ENCODE results near the gene GNE. TPM values are rescaled to one million over a fixed set of nuclear protein-coding genes. Genes with fewer than 3 reads are reported as not detected.

The GNE gene
- total and polyA plus RNA-seq, 5 donors from 2014 or later = 3.4 to 15.7 (median 5.3) TPM

DNA sequence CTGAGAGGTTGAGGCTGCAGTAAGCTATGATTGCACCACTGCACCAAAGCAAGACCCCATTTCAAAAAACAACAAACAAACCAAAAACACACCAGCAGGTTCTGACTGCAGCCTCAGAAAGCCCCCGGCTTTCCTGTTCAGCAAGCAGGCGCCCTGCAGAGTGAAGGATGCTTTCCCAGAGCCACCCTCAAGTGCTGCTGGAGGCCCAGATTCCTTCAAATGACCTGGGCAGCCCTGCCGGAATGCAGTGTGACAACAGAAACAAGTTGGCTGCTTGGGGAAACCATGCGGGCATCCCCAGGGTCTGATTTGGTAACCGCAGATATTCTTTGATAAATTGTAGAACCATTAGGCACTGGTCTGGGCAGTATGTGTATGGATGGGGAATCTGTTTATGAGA is 35.7 kb upstream of the GNE start:
- H3K4me1 Mint-ChIP-seq = peaks cover 0 to 2% (median 0%) of the 10 kb centered on the region in 4 donors
- no peaks in the 10 kb centered on the region for H3K9me3 Mint-ChIP-seq
- Histone ChIP-seq H3K4me1 (ENCODE audit: control insufficient read depth, insufficient read depth, low read length, poor library complexity, severe bottlenecking) (no peaks in the 10 kb centered on the region), H3K27me3 (ENCODE audit: control insufficient read depth, insufficient read depth, low read length) (no peaks in the 10 kb centered on the region), H3K4me3 (ENCODE audit: low read depth, low read length) (no peak overlapping the region), H3K36me3 (ENCODE audit: control insufficient read depth, insufficient read depth, low read length) (no peaks in the 10 kb centered on the region), H3K9me3 (ENCODE audit: control insufficient read depth in 2 of 2, low read length in 2 of 2) (no peaks in the 10 kb centered on the region), H3K27ac (ENCODE audit: insufficient read depth, low read length, poor library complexity, severe bottlenecking) (no peak overlapping the region)
- ATAC-seq (ENCODE audit: low read depth in 2 of 2) (no peak), DNase-seq (no peak)
- no peak overlapping the region for H3K27ac Mint-ChIP-seq
- H3K36me3 Mint-ChIP-seq = peaks cover 9% of the 10 kb centered on the region
- no peak overlapping the region for H3K4me3 Mint-ChIP-seq
- H3K27me3 Mint-ChIP-seq = no peaks in the 10 kb centered on the region

DNA sequence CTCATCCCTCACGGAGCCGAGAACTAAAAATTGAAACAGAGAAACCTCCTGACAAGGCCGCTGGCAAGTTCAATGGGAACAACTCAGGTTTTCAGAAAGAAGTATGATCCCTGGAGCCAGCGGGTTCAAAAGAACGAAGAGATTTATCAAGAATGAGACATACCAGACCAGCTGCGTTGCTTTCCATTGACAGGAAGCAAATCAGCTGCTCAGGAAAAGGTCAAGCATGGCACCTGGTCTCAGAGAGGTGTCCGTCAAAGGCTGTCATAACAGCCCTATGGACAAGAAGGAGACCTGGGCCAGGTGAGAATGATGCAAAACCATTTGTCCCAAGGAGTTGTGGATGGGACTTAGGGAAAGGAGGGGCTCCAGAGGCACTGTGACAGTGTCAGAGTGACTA is 34.9 kb upstream of the GNE start:
- Mint-ChIP-seq H3K4me3 (no peak overlapping the region), H3K9me3 (no peaks in the 10 kb centered on the region), H3K4me1 (peaks cover 0 to 2% (median 0%) of the 10 kb centered on the region in 4 donors), H3K27me3 (no peaks in the 10 kb centered on the region), H3K27ac (no peak overlapping the region), H3K36me3 (peaks cover 9% of the 10 kb centered on the region)
- no peak overlapping the region for H3K4me3 ChIP-seq (ENCODE audit: low read depth, low read length)
- H3K9me3 ChIP-seq (ENCODE audit: control insufficient read depth in 2 of 2, low read length in 2 of 2) = no peaks in the 10 kb centered on the region
- H3K4me1 ChIP-seq (ENCODE audit: control insufficient read depth, insufficient read depth, low read length, poor library complexity, severe bottlenecking) = no peaks in the 10 kb centered on the region
- no peak for ATAC-seq (ENCODE audit: low read depth in 2 of 2)
- no peaks in the 10 kb centered on the region for H3K27me3 ChIP-seq (ENCODE audit: control insufficient read depth, insufficient read depth, low read length)
- DNase-seq = no peak
- H3K27ac ChIP-seq (ENCODE audit: insufficient read depth, low read length, poor library complexity, severe bottlenecking) = no peak overlapping the region
- no peaks in the 10 kb centered on the region for H3K36me3 ChIP-seq (ENCODE audit: control insufficient read depth, insufficient read depth, low read length)

DNA sequence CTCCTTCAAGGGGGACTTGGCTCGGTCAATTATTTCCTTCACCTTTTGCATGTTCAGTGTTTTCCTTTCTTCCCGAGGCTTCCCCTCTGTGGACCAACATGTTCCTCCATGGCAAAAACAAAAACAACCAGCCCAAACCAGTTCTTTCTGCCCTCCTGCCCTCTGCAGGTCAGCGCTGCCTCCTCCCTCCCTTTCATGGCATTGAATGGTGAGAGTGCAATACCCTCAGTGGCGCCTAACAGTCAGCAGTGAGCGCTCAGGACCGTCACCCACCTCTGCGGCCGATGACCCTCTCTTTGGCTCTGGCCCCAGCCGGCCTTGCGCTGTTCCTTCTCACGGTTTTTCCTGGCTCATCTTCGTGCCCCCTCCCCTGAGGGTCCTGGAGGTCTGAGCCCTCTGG is 34.4 kb upstream of the GNE start:
- Mint-ChIP-seq H3K4me3 (no peak overlapping the region), H3K36me3 (peaks cover 9% of the 10 kb centered on the region), H3K27me3 (no peaks in the 10 kb centered on the region), H3K27ac (no peak overlapping the region), H3K4me1 (peaks cover 0 to 2% (median 0%) of the 10 kb centered on the region in 4 donors), H3K9me3 (no peaks in the 10 kb centered on the region)
- Histone ChIP-seq H3K4me1 (ENCODE audit: control insufficient read depth, insufficient read depth, low read length, poor library complexity, severe bottlenecking) (no peaks in the 10 kb centered on the region), H3K9me3 (ENCODE audit: control insufficient read depth in 2 of 2, low read length in 2 of 2) (no peaks in the 10 kb centered on the region), H3K27me3 (ENCODE audit: control insufficient read depth, insufficient read depth, low read length) (no peaks in the 10 kb centered on the region), H3K36me3 (ENCODE audit: control insufficient read depth, insufficient read depth, low read length) (no peaks in the 10 kb centered on the region), H3K4me3 (ENCODE audit: low read depth, low read length) (no peak overlapping the region), H3K27ac (ENCODE audit: insufficient read depth, low read length, poor library complexity, severe bottlenecking) (no peak overlapping the region)
- DNase-seq = no peak
- no peak for ATAC-seq (ENCODE audit: low read depth in 2 of 2)

GRCh38 chr9:36290996-36291395 is 32.7 kb upstream of the GNE start:
- no peaks in the 10 kb centered on the region for H3K4me1 ChIP-seq (ENCODE audit: control insufficient read depth, insufficient read depth, low read length, poor library complexity, severe bottlenecking)
- Mint-ChIP-seq H3K36me3 (peaks cover 9% of the 10 kb centered on the region), H3K4me3 (no peak overlapping the region), H3K27me3 (no peaks in the 10 kb centered on the region), H3K4me1 (no peaks in the 10 kb centered on the region), H3K27ac (no peak overlapping the region), H3K9me3 (no peaks in the 10 kb centered on the region)
- H3K27me3 ChIP-seq (ENCODE audit: control insufficient read depth, insufficient read depth, low read length) = no peaks in the 10 kb centered on the region
- H3K27ac ChIP-seq (ENCODE audit: insufficient read depth, low read length, poor library complexity, severe bottlenecking) = no peak overlapping the region
- ATAC-seq (ENCODE audit: low read depth in 2 of 2) = no peak
- DNase-seq = no peak
- no peak overlapping the region for H3K4me3 ChIP-seq (ENCODE audit: low read depth, low read length)
- H3K36me3 ChIP-seq (ENCODE audit: control insufficient read depth, insufficient read depth, low read length) = no peaks in the 10 kb centered on the region
- H3K9me3 ChIP-seq (ENCODE audit: control insufficient read depth in 2 of 2, low read length in 2 of 2) = no peaks in the 10 kb centered on the region

DNA sequence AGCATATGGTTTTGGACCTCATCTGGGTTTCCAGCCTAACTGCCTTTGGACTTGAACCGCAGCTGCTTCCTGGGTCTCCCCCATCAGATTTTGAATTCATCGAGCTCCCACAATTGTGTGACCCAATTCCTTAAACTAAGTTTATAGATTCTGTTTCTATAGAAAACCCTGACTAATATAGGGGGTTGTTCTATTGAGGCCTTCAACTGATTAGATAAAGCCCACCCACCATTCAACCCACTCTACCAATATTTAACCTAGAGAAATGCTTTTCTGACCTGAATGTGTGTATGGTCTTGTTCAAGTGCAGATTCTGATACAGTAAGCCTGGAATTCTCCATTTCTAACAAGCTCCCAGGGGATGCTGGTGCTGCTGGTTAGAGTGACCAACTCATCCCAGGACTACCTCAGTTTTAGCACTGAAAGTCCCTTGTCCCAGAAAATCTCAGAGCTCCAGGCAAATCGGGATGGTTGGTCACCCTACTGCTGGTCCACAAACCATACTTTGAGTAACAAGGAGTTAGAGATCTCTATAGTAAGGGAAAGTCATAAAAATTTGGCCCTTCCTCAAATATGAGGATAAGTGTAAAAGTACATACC is 31.7 kb upstream of the GNE start:
- H3K9me3 ChIP-seq (ENCODE audit: control insufficient read depth in 2 of 2, low read length in 2 of 2) = no peaks in the 10 kb centered on the region
- Mint-ChIP-seq H3K4me3 (no peak overlapping the region), H3K27me3 (no peaks in the 10 kb centered on the region), H3K27ac (no peak overlapping the region), H3K9me3 (no peaks in the 10 kb centered on the region), H3K4me1 (no peaks in the 10 kb centered on the region), H3K36me3 (peaks cover 9% of the 10 kb centered on the region)
- H3K4me3 ChIP-seq (ENCODE audit: low read depth, low read length) = no peak overlapping the region
- H3K4me1 ChIP-seq (ENCODE audit: control insufficient read depth, insufficient read depth, low read length, poor library complexity, severe bottlenecking) = no peaks in the 10 kb centered on the region
- DNase-seq = no peak
- no peak for ATAC-seq (ENCODE audit: low read depth in 2 of 2)
- no peaks in the 10 kb centered on the region for H3K27me3 ChIP-seq (ENCODE audit: control insufficient read depth, insufficient read depth, low read length)
- H3K27ac ChIP-seq (ENCODE audit: insufficient read depth, low read length, poor library complexity, severe bottlenecking) = no peak overlapping the region
- no peaks in the 10 kb centered on the region for H3K36me3 ChIP-seq (ENCODE audit: control insufficient read depth, insufficient read depth, low read length)

- no peaks in the 10 kb centered on the region for H3K9me3 ChIP-seq (ENCODE audit: control insufficient read depth in 2 of 2, low read length in 2 of 2)
- H3K27me3 ChIP-seq (ENCODE audit: control insufficient read depth, insufficient read depth, low read length) = no peaks in the 10 kb centered on the region
- ATAC-seq (ENCODE audit: low read depth in 2 of 2) (no peak), DNase-seq (no peak)
- peaks cover 7% of the 10 kb centered on the region for H3K36me3 Mint-ChIP-seq
- no peak overlapping the region for H3K4me3 ChIP-seq (ENCODE audit: low read depth, low read length)
- no peak overlapping the region for H3K27ac ChIP-seq (ENCODE audit: insufficient read depth, low read length, poor library complexity, severe bottlenecking)
- H3K27me3 Mint-ChIP-seq = no peaks in the 10 kb centered on the region
- no peaks in the 10 kb centered on the region for H3K4me1 Mint-ChIP-seq
- H3K4me1 ChIP-seq (ENCODE audit: control insufficient read depth, insufficient read depth, low read length, poor library complexity, severe bottlenecking) = no peaks in the 10 kb centered on the region
- H3K4me3 Mint-ChIP-seq = no peak overlapping the region
- H3K27ac Mint-ChIP-seq = no peak overlapping the region
- H3K9me3 Mint-ChIP-seq = no peaks in the 10 kb centered on the region
- H3K36me3 ChIP-seq (ENCODE audit: control insufficient read depth, insufficient read depth, low read length) = no peaks in the 10 kb centered on the region
Measured at GRCh38 chr9:36288070-36288469, 29.8 kb upstream of the GNE start.

- H3K36me3 ChIP-seq (ENCODE audit: control insufficient read depth, insufficient read depth, low read length) = no peaks in the 10 kb centered on the region
- H3K27ac Mint-ChIP-seq = no peak overlapping the region
- H3K4me1 Mint-ChIP-seq = no peaks in the 10 kb centered on the region
- no peaks in the 10 kb centered on the region for H3K4me1 ChIP-seq (ENCODE audit: control insufficient read depth, insufficient read depth, low read length, poor library complexity, severe bottlenecking)
- H3K9me3 ChIP-seq (ENCODE audit: control insufficient read depth in 2 of 2, low read length in 2 of 2) = no peaks in the 10 kb centered on the region
- H3K27me3 Mint-ChIP-seq = no peaks in the 10 kb centered on the region
- H3K4me3 Mint-ChIP-seq = no peak overlapping the region
- DNase-seq = no peak
- H3K27ac ChIP-seq (ENCODE audit: insufficient read depth, low read length, poor library complexity, severe bottlenecking) = no peak overlapping the region
- no peak for ATAC-seq (ENCODE audit: low read depth in 2 of 2)
- H3K27me3 ChIP-seq (ENCODE audit: control insufficient read depth, insufficient read depth, low read length) = no peaks in the 10 kb centered on the region
- H3K36me3 Mint-ChIP-seq = peaks cover 3% of the 10 kb centered on the region
- no peaks in the 10 kb centered on the region for H3K9me3 Mint-ChIP-seq
- H3K4me3 ChIP-seq (ENCODE audit: low read depth, low read length) = no peak overlapping the region
Measured at GRCh38 chr9:36286388-36286787, 28.1 kb upstream of the GNE start.

DNA sequence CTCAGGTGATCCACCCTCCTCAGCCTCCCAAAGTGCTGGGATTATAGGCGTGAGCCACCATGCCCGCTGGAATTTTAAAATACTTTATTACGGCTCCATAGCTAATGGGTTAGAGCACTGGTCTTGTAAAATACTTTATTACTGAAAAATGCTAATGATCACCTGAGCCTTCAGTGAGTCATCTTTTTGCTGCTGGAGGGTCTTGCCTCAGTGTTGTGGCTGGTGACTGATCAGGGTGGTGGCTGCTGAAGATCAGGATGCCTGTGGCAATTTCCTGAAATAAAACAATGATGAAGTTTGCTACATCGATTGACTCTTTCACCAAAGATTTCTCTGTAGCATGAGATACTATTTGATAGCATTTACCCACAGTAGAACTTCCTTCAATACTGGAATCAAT is 26.0 kb upstream of the GNE start:
- Mint-ChIP-seq H3K27ac (peak overlapping the region in 1 of 3 donors; percentile 65), H3K4me3 (no peak overlapping the region), H3K27me3 (no peaks in the 10 kb centered on the region), H3K4me1 (no peaks in the 10 kb centered on the region), H3K9me3 (no peaks in the 10 kb centered on the region), H3K36me3 (peaks cover 3% of the 10 kb centered on the region)
- DNase-seq = no peak
- no peaks in the 10 kb centered on the region for H3K27me3 ChIP-seq (ENCODE audit: control insufficient read depth, insufficient read depth, low read length)
- H3K36me3 ChIP-seq (ENCODE audit: control insufficient read depth, insufficient read depth, low read length) = no peaks in the 10 kb centered on the region
- no peaks in the 10 kb centered on the region for H3K4me1 ChIP-seq (ENCODE audit: control insufficient read depth, insufficient read depth, low read length, poor library complexity, severe bottlenecking)
- no peaks in the 10 kb centered on the region for H3K9me3 ChIP-seq (ENCODE audit: control insufficient read depth in 2 of 2, low read length in 2 of 2)
- H3K27ac ChIP-seq (ENCODE audit: insufficient read depth, low read length, poor library complexity, severe bottlenecking) = no peak overlapping the region
- H3K4me3 ChIP-seq (ENCODE audit: low read depth, low read length) = no peak overlapping the region
- ATAC-seq (ENCODE audit: low read depth in 2 of 2) = no peak

Measured in CD4-positive, CD25-positive, alpha-beta regulatory T cell (primary cell).